ENCODE data around the gene ITGBL1.
"Not testable (repeated sequence)": the region's sequence is repeated elsewhere in the genome, so short reads cannot be mapped to it uniquely, and the experiment has no call there.

Gene ITGBL1

GRCh38 chr13:101535192-101535746 lies 82.8 kb downstream of the ITGBL1 start:
- H3K27me3 ChIP-seq = no peaks in the 10 kb centered on the region
- H3K4me3 ChIP-seq (ENCODE audit: low read depth in 1 of 2, low read length in 1 of 2) = no peak overlapping the region
- TF ChIP-seq, protein P1, sequence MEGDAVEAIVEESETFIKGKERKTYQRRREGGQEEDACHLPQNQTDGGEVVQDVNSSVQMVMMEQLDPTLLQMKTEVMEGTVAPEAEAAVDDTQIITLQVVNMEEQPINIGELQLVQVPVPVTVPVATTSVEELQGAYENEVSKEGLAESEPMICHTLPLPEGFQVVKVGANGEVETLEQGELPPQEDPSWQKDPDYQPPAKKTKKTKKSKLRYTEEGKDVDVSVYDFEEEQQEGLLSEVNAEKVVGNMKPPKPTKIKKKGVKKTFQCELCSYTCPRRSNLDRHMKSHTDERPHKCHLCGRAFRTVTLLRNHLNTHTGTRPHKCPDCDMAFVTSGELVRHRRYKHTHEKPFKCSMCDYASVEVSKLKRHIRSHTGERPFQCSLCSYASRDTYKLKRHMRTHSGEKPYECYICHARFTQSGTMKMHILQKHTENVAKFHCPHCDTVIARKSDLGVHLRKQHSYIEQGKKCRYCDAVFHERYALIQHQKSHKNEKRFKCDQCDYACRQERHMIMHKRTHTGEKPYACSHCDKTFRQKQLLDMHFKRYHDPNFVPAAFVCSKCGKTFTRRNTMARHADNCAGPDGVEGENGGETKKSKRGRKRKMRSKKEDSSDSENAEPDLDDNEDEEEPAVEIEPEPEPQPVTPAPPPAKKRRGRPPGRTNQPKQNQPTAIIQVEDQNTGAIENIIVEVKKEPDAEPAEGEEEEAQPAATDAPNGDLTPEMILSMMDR (IDR thresholded peaks at IDR 0.05) = no peak
- H3K27ac ChIP-seq = no peak overlapping the region
- H3K9me3 ChIP-seq = no peaks in the 10 kb centered on the region
- H3K36me3 ChIP-seq = no peaks in the 10 kb centered on the region
- H3K4me1 ChIP-seq (ENCODE audit: control insufficient read depth in 1 of 2, insufficient read depth in 1 of 2, low read depth in 1 of 2, low read length in 1 of 2) = no peaks in the 10 kb centered on the region

GRCh38 chr13:101536079-101536478 lies 83.6 kb downstream of the ITGBL1 start:
- Histone ChIP-seq H3K4me3 (ENCODE audit: low read depth in 1 of 2, low read length in 1 of 2) (no peak overlapping the region), H3K4me1 (ENCODE audit: control insufficient read depth in 1 of 2, insufficient read depth in 1 of 2, low read depth in 1 of 2, low read length in 1 of 2) (no peaks in the 10 kb centered on the region), H3K36me3 (no peaks in the 10 kb centered on the region), H3K27me3 (no peaks in the 10 kb centered on the region), H3K9me3 (no peaks in the 10 kb centered on the region), H3K27ac (no peak overlapping the region)
- TF ChIP-seq, protein P1 (IDR thresholded peaks at IDR 0.05) = no peak

- H3K9me3 ChIP-seq; H3K4me1 ChIP-seq (ENCODE audit: control insufficient read depth in 1 of 2, insufficient read depth in 1 of 2, low read depth in 1 of 2, low read length in 1 of 2); H3K27me3 ChIP-seq; H3K4me3 ChIP-seq (ENCODE audit: low read depth in 1 of 2, low read length in 1 of 2); H3K27ac ChIP-seq; H3K36me3 ChIP-seq: not testable (repeated sequence)
Measured at GRCh38 chr13:101544544-101544943, 92.1 kb downstream of the ITGBL1 start.

GRCh38 chr13:101544979-101545378 lies 92.5 kb downstream of the ITGBL1 start:
- Histone ChIP-seq H3K4me3 (ENCODE audit: low read depth in 1 of 2, low read length in 1 of 2) (no peak overlapping the region), H3K9me3 (no peaks in the 10 kb centered on the region), H3K27me3 (no peaks in the 10 kb centered on the region), H3K27ac (no peak overlapping the region), H3K4me1 (ENCODE audit: control insufficient read depth in 1 of 2, insufficient read depth in 1 of 2, low read depth in 1 of 2, low read length in 1 of 2) (no peaks in the 10 kb centered on the region), H3K36me3 (no peaks in the 10 kb centered on the region)
- TF ChIP-seq, protein P1 (IDR thresholded peaks at IDR 0.05) = no peak

- no peak overlapping the region for H3K4me3 ChIP-seq (ENCODE audit: low read depth in 1 of 2, low read length in 1 of 2)
- no peaks in the 10 kb centered on the region for H3K4me1 ChIP-seq (ENCODE audit: control insufficient read depth in 1 of 2, insufficient read depth in 1 of 2, low read depth in 1 of 2, low read length in 1 of 2)
- no peaks in the 10 kb centered on the region for H3K9me3 ChIP-seq
- TF ChIP-seq, protein P1 (IDR thresholded peaks at IDR 0.05) = no peak
- H3K27me3 ChIP-seq = no peaks in the 10 kb centered on the region
- no peak overlapping the region for H3K27ac ChIP-seq
- no peaks in the 10 kb centered on the region for H3K36me3 ChIP-seq
Measured at GRCh38 chr13:101545521-101545920, 93.0 kb downstream of the ITGBL1 start.

- Histone ChIP-seq H3K9me3 (no peaks in the 10 kb centered on the region), H3K36me3 (no peaks in the 10 kb centered on the region), H3K4me1 (ENCODE audit: control insufficient read depth in 1 of 2, insufficient read depth in 1 of 2, low read depth in 1 of 2, low read length in 1 of 2) (no peaks in the 10 kb centered on the region), H3K27me3 (no peaks in the 10 kb centered on the region), H3K4me3 (ENCODE audit: low read depth in 1 of 2, low read length in 1 of 2) (no peak overlapping the region), H3K27ac (no peak overlapping the region)
- TF ChIP-seq, protein P1 (IDR thresholded peaks at IDR 0.05) = no peak
Measured at GRCh38 chr13:101552286-101552685, 99.8 kb downstream of the ITGBL1 start.

Measured in neutrophil (primary cell).